NK-92 (cell line): ENCODE data around the gene CHKA.

ENCODE experiments used
- DNase-seq: peaks from one replicate; lab custom pipeline; 2025; ENCODE audit not compliant: unreplicated experiment; lab: John Stamatoyannopoulos, UW

CHKA gene

GRCh38 chr11:68121067-68121899 is at the start of gene CHKA:
TSS of gene CHKA (minus strand) at chr11:68121388. CDS start at chr11:68121177, 211 bp downstream.
- DNase-seq, result no peak

DNA sequence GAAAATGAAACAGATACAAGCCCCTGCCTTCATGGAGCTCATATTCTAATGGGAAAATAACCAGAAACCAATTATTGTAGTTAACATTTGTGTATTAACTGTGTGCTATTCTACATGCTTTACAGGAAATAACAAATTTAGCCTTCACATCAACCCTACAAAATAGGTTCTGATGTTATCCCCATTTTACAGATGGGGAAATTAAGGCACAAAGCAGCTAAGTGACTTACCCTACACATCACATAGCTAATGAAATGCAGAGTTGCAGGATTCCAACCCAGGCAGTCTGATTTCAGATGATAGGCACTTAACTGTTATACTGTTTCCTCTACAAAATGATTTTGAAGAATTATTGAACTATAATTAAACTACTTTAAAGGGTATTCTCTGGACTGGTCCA is 48.3 kb upstream of the CHKA start:
- no peak for DNase-seq

- DNase-seq, result no peak
These were observed 47.5 kb upstream of the CHKA start for GRCh38 chr11:68168694-68169093.

DNA sequence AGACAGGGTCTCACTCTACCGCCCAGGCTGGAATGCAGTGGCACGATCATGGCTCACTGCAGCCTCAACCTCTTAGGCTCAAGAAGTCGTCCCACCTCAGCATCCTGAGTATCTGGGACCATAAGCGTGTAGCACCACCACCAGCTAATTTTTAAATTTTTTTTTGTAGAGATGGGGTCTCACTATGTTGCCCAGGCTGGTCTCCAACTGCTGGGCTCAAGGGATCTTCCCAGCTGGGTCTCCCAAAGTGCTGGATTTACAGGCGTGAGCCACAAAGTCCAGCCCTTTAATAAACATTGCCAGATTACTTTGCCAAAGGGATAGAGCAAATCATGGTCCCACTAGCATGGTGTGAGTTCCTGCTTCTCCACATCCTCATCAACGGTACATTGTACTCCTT is 46.3 kb upstream of the CHKA start:
- no peak for DNase-seq

DNA sequence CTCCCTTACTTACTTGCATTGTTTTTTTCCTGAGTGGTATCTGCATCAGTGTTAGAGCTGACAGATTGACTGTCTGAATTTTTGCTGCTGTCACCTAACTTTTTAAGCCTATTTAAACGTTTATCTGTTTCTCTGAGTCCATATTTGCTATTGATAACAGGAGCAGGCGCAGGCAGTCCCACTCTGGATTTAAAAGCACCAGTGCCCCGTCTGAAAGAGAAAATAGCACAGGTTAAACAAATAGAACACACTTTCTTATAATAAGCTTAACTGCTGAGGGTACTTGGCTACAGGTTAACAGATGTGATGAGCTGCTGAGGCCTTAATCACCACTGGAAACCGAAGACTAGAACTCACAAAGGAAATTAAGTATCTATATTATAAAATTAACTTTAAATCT is 45.8 kb upstream of the CHKA start:
- DNase-seq, result no peak

DNA sequence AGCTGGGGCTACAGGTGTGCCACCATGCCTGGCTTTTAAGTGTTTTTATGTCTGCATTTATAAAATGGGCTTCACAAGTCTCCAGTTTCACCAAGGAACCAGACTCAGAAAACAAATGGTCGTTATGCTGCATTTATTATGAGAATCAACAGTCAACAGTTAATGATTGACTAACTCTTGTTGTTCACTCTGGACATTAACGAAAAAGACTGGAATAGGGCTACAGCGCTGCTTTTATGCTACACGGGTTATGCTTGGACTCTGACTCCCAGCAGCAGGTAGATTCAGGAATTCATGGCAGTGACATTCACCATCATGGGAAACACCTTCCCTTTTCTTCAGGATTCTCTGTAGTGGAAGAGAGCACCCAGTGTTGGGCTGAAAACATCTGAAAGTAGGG is 44.4 kb upstream of the CHKA start:
- DNase-seq, result no peak

DNA sequence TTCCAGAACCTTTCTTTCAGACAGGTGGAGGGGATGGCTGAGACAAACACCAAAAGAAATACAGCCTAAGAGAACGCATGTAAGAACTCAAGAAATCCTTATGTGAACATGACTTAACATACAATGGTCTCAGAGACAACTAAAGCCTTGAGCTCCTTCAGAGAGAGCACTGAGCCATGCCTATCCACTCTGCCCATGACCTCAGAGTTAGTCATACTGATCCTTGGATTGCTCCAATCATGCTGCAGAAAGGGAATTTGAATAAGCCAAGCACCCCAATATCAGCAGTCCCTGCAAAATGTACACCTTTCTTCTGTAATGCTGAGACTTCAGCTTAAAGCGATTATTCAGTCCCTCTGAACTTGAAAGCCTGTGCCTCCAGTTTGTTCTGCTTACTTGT is 43.2 kb upstream of the CHKA start:
- no peak for DNase-seq

- no peak for DNase-seq
These were observed 42.5 kb upstream of the CHKA start for GRCh38 chr11:68163691-68164090.

GRCh38 chr11:68160100-68160695 is 39.0 kb upstream of the CHKA start:
- no peak for DNase-seq

DNA sequence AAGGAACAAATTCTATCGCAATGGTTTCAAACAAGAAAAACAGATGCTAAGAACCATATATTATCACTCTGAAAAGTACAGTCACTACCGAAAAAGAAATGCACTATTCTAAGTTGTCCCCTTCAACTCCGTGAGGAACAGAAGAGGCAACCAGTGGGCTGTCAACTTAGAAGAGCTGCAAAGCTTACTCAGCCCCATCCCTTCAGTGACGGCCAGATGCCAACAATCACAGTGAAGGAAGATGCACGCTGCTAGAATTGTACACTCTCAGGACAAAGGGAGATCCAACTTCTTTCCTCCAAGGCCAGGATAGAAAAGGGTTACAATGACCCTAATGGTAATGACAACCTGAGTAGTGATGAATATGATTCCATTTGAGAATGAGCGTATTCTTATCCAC is 38.5 kb upstream of the CHKA start:
- DNase-seq, result no peak

DNA sequence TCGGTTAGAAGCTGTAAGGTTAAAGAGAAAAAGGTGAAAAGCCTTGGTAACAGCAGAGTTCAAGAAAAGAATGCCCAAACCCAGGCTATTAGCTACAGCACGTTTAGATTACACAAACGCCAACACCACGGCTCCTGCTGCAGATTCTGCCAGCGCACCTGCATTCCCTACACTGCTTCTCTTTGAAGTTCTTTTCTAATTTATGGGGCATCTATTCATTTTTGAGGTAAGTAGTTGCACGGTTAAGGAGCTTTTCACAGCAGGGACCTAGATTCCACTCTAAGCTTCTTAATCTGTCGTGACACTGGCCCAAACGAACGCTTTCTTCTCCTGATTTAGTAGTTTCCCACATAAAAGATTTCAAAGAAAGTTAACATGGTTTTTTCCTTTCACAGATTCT is 38.0 kb upstream of the CHKA start:
- no peak for DNase-seq

GRCh38 chr11:68158580-68158979 is 37.4 kb upstream of the CHKA start:
- no peak for DNase-seq

- DNase-seq, result no peak
These were observed 32.6 kb upstream of the CHKA start for GRCh38 chr11:68153742-68154141.

- DNase-seq, result no peak
These were observed 28.8 kb upstream of the CHKA start for GRCh38 chr11:68150037-68150436.

DNA sequence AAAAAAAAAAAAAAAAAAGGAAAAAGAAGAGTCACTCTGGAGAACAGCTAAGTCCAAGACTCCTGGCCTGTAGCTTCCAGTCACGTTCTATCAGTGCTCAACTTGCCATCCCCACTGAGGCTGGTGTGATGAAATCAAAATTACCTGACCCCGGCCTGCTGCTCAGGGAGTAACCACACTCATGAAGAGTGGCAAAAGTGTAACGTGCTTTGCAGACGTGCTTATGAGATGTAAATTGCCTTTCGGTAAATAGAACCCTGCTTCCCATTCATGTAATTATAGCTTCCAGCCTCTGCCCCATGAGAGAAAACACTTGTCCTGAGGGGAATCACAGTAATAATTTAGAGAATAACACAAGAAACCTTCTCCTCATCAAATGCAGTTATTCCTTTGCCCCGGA is 28.2 kb upstream of the CHKA start:
- DNase-seq, result no peak

DNA sequence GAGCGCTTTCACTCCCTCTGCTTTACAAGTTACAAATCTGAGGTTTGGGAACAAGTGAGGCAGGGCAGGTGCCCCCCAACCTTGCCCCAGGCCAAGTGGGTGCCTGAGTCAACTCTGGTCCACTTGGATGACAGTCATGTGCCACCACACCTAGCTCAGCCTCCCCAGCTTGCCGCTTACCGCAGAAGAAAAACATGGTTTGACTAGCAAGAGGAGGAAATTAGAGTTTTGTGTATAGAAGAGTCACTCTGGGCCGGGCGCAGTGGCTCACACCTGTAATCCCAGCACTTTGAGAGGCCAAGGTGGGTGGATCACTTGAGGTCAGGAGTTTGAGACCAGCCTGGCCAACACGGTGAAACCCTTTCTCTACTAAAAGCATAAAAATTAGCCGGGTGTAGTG is 27.7 kb upstream of the CHKA start:
- no peak for DNase-seq

DNA sequence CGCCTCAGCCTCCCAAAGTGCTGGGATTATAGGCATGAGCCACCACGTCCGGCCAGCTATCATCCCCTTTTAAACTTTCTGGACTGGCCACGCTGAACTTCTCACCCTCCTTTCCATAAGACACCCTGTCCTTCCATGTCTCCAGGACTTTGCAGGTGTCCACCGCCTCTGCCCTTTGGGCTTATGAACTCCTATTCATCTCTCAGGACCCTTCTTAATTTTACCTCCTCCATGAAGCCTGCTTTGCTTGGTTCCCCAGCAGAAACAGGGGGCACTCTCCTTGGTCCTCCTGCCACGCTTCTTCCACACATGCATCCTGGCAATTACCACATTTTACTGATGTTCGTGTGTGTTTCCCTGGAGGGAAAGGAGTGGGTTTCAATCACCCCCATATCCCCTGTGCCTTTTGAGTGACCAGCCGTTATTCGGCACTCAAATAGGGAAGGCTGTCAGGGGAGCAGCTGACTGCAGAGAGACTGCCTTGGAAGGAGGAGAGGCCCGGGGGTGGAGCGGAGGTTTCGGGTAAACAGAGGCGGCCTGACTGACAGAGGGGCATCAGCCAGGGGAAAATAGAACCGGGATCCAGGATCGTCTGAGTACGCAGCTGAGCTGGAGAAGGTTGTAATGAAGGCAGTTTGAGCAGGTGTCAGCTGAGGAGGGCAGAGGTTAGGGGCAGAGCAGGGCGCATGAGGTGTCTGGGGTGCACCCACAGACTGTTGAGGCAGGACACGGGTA is 27.1 kb upstream of the CHKA start:
- no peak for DNase-seq

DNA sequence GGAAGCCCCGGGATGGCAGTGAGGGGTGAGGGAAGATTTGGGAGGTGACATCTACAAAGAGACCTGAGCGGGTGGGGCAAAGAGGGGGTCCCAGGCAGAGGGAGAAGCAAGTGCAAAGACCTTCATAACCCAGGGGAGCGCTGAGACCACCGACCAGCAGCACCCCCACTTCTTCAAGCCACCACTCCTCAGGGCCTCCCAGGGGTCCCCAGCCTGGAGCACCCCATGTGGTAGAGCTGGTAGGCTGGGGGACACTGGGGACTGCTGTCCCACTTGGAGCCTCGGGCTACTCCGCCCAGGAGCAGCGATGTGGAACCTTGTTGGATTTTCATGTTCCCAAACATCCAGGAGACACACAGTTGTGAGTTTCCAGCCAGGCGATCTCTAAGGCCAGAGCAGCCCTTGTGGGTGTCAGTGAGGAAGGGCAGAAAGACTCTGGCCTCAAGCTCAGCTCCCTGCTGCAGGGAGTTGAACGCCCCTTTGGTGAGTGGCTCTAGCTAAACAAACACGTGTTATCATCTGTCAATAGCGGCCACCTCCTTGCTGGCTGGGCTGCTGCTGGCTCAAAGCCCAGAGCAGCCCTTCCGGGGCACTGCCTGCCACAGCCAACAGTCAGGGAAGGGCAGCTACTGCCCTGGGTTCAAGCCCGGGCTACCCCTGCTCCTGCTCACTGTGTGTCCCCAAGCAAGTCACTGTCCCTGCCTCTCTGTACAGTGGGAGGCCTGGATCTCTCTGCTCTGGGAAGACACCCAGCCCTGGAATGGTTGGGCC is 25.7 kb upstream of the CHKA start:
- no peak for DNase-seq

GRCh38 chr11:68146010-68146540 is 24.9 kb upstream of the CHKA start:
- no peak for DNase-seq

DNA sequence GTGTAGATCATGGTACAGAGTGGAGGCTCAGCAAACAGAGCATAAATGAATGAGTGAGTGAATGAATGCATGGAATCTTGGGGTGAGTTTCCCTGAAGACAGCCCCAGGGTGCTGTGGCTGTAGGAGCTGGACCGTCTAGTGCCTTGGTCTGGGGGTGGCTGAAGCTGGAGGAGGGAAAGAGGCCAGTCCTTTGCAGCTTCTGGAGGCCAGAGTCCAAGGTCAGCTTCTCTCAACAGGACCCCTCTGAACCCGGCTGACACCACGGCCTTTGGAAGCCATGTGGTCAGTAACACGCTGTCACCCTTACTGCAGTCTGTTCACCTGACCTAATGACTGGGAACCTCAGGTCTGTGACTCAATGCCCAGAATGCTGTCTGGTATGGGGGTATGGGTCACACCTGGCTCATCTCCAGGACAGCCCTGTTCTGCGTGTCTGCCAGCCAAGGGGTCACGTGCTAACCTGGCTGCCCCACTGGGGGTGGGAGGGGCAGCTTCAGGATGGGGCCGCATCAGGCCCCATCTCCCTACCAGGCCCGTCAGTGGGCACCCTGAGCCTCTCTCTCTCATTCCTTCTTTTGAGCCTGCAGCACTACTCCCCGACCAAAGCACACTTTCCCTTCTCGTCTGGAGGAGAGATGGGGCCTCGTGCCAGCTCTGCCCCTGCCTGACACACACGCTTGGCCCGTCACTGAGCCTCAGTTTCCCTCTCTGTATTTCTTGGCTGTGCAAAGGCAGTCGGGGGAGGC is 24.1 kb upstream of the CHKA start:
- no peak for DNase-seq
